IMR-90 (cell line): Measurements from ENCODE around the gene FRMPD4. TPM values are rescaled to one million over a fixed set of nuclear protein-coding genes. Genes with fewer than 3 reads are reported as not detected.

ENCODE experiments used
- ATAC-seq: fragments of 200-7000 bp; cut with Tn5 transposase; 2 replicates; pipeline ENCODE4 v1.9.1; 2020; ENCODE audit warnings: low read depth, mild to moderate bottlenecking, moderate library complexity
- BruUV-seq: library from RNA; stranded (reverse); fragments of 400-500 nt; replicated peaks from 2 replicates; lab custom pipeline; 2021; lab: Mats Ljungman, UMichigan
- CTCF ChIA-PET: fragments of 300-600 bp; formaldehyde crosslinking; extraction: SDS; loops from one replicate; lab custom pipeline; 2021; ENCODE audit warnings: antibody characterized with exemption; lab: Yijun Ruan, JAX
- POLR2A ChIA-PET: fragments of 300-600 bp; sonication (Branson Sonifier 250); formaldehyde crosslinking; loops from one replicate; lab custom pipeline; 2022; ENCODE audit warnings: antibody characterized with exemption; ENCODE audit not compliant: unreplicated experiment; lab: Charles Lee
- DNase-seq: peaks from one replicate; pipeline ENCODE4 v3.0.0; 2013
- H2AFZ ChIP-seq: replicated peaks from 2 replicates; pipeline ENCODE3; 2013; ENCODE audit warnings: low read length, mild to moderate bottlenecking; ENCODE audit not compliant: poor library complexity
- H2AK5ac ChIP-seq: 2 replicates; pipeline ENCODE4 v1.6.1; 2013; ENCODE audit warnings: low read depth, low read length, inconsistent platforms
- H2AK9ac ChIP-seq: replicated peaks from 2 replicates; pipeline ENCODE3; 2013; ENCODE audit warnings: mild to moderate bottlenecking, low read depth, low read length, moderate library complexity; ENCODE audit not compliant: poor library complexity
- H2BK120ac ChIP-seq: 2 replicates; pipeline ENCODE4 v1.6.1; 2013; ENCODE audit warnings: low read depth, low read length, inconsistent platforms
- H2BK15ac ChIP-seq: 3 replicates; pipeline ENCODE4 v1.6.1; 2013; ENCODE audit warnings: low read depth, low read length, inconsistent platforms
- H2BK20ac ChIP-seq: 2 replicates; pipeline ENCODE4 v1.6.1; 2013; ENCODE audit warnings: low read depth, mild to moderate bottlenecking, inconsistent platforms, low read length, moderate library complexity
- H2BK5ac ChIP-seq: 2 replicates; pipeline ENCODE4 v1.6.1; 2013; ENCODE audit warnings: mild to moderate bottlenecking, low read depth, low read length, inconsistent platforms; ENCODE audit not compliant: poor library complexity, severe bottlenecking
- H3K14ac ChIP-seq: replicated peaks from 2 replicates; pipeline ENCODE4 v1.6.1; 2013; ENCODE audit warnings: low read depth, low read length, inconsistent platforms
- H3K18ac ChIP-seq: 2 replicates; pipeline ENCODE4 v1.6.1; 2013; ENCODE audit warnings: low read depth, low read length, control low read depth
- H3K23ac ChIP-seq: 2 replicates; pipeline ENCODE4 v1.6.1; 2013; ENCODE audit warnings: low read depth, low read length, inconsistent platforms
- H3K27ac ChIP-seq: 2 replicates; pipeline ENCODE4 v1.5.1; 2013; ENCODE audit warnings: mild to moderate bottlenecking, control low read depth, low read length; ENCODE audit not compliant: insufficient read depth
- H3K27me3 ChIP-seq: 2 replicates; pipeline ENCODE4 v1.6.1; 2013; ENCODE audit warnings: low read length; ENCODE audit not compliant: control insufficient read depth, insufficient read depth
- H3K36me3 ChIP-seq: 2 replicates; pipeline ENCODE4 v1.6.1; 2013; ENCODE audit warnings: low read length, mixed read lengths; ENCODE audit not compliant: control insufficient read depth, insufficient read depth
- H3K4ac ChIP-seq: 2 replicates; pipeline ENCODE4 v1.6.1; 2013; ENCODE audit warnings: low read depth, low read length, inconsistent platforms
- H3K4me1 ChIP-seq: 2 replicates; pipeline ENCODE4 v1.6.1; 2013; ENCODE audit warnings: low read length, mixed read lengths; ENCODE audit not compliant: control insufficient read depth, insufficient read depth
- H3K4me2 ChIP-seq: 2 replicates; pipeline ENCODE4 v1.6.1; 2013; ENCODE audit warnings: low read depth, mild to moderate bottlenecking, control low read depth, low read length, moderate library complexity
- H3K4me3 ChIP-seq: 2 replicates; pipeline ENCODE4 v1.5.1; 2013; ENCODE audit warnings: low read depth, mild to moderate bottlenecking, control low read depth, low read length, moderate library complexity; ENCODE audit not compliant: insufficient read depth
- H3K56ac ChIP-seq: 2 replicates; pipeline ENCODE4 v1.6.1; 2013; ENCODE audit warnings: low read length, inconsistent platforms; ENCODE audit not compliant: insufficient read depth; ENCODE audit errors: extremely low read depth
- H3K79me1 ChIP-seq, 2 experiments: 2 replicates each; pipeline ENCODE4 v1.6.1; 2013; ENCODE audit warnings: low read length in 2 of 2, inconsistent platforms in 1 of 2, low read depth in 1 of 2
- H3K9ac ChIP-seq: 2 replicates; pipeline ENCODE4 v1.6.1; 2013; ENCODE audit warnings: low read depth, low read length, control low read depth
- H3K9me1 ChIP-seq: 2 replicates; pipeline ENCODE4 v1.6.1; 2013; ENCODE audit warnings: low read length, inconsistent platforms; ENCODE audit not compliant: insufficient read depth
- H3K9me3 ChIP-seq: 2 replicates; pipeline ENCODE4 v1.6.1; 2013; ENCODE audit warnings: low read length; ENCODE audit not compliant: control insufficient read depth, insufficient read depth
- H4K20me1 ChIP-seq: 2 replicates; pipeline ENCODE4 v1.6.1; 2013; ENCODE audit warnings: low read length, inconsistent platforms; ENCODE audit not compliant: insufficient read depth
- H4K5ac ChIP-seq: 2 replicates; pipeline ENCODE4 v1.6.1; 2013; ENCODE audit warnings: mild to moderate bottlenecking, low read depth, low read length, control low read depth
- H4K8ac ChIP-seq, 2 experiments: 2 replicates each; pipeline ENCODE4 v1.6.1; 2013; ENCODE audit warnings: low read depth in 2 of 2, low read length in 2 of 2, control low read depth in 1 of 2, inconsistent platforms in 1 of 2
- H4K91ac ChIP-seq: 2 replicates; pipeline ENCODE4 v1.6.1; 2013; ENCODE audit warnings: low read depth, low read length, inconsistent platforms; ENCODE audit not compliant: insufficient read depth
- BHLHE40 ChIP-seq: fragments of 150-350 bp; IDR thresholded peaks from 2 replicates; pipeline ENCODE4 v1.6.1; 2016; ENCODE audit warnings: mild to moderate bottlenecking, low read depth, low read length
- CEBPB ChIP-seq: IDR thresholded peaks from 2 replicates; pipeline ENCODE4 v1.6.1; 2012; ENCODE audit warnings: low read depth, low read length, improper control_type of control experiment
- FOS ChIP-seq: fragments of 150-350 bp; IDR thresholded peaks from 2 replicates; pipeline ENCODE4 v1.6.1; 2016; ENCODE audit warnings: low read depth, low read length
- MAZ ChIP-seq: IDR thresholded peaks from 2 replicates; pipeline ENCODE4 v1.6.1; 2012; ENCODE audit warnings: low read depth, mild to moderate bottlenecking, low read length, improper control_type of control experiment, moderate library complexity, borderline replicate concordance
- MXI1 ChIP-seq: IDR thresholded peaks from 2 replicates; pipeline ENCODE4 v1.6.1; 2012; ENCODE audit warnings: low read depth, mild to moderate bottlenecking, low read length, moderate library complexity, borderline replicate concordance
- NFE2L2 ChIP-seq: fragments of 150-350 bp; IDR thresholded peaks from 2 replicates; pipeline ENCODE4 v1.6.1; 2016; ENCODE audit warnings: low read depth, mild to moderate bottlenecking, low read length
- POLR2A ChIP-seq: IDR thresholded peaks from 2 replicates; pipeline ENCODE4 v1.6.1; 2012; ENCODE audit warnings: mild to moderate bottlenecking, low read depth, low read length
- RFX5 ChIP-seq: IDR thresholded peaks from 2 replicates; pipeline ENCODE4 v1.8.0; 2012; ENCODE audit warnings: low read depth, mild to moderate bottlenecking, low read length, moderate library complexity
- SMC3 ChIP-seq: fragments of 150-350 bp; IDR thresholded peaks from 2 replicates; pipeline ENCODE4 v1.6.1; 2016; ENCODE audit warnings: low read depth, mild to moderate bottlenecking, antibody characterized with exemption, low read length, moderate library complexity
- WGBS, 2 experiments: methylation state at CpG; one replicate each; pipeline versions ENCODE4 v1.1.5 to v1.1.7; 2013; ENCODE audit warnings: missing lambda C conversion rate in 2 of 2; ENCODE audit not compliant: insufficient read length in 1 of 2; ENCODE audit errors: extremely low coverage in 2 of 2; 5-methylcytosine and 5-hydroxymethylcytosine counted together
- dilution Hi-C: fragments of 300-500 bp; cut with HindIII; formaldehyde crosslinking; loops from one replicate; pipeline ENCODE4 v1.14.3; 2018; ENCODE audit warnings: low sequenced_read_pairs; ENCODE audit not compliant: unreplicated experiment
- in situ Hi-C: fragments of 300-500 bp; cut with MboI; formaldehyde crosslinking; loops from 3 replicates; pipeline ENCODE4 v1.14.3; 2019; ENCODE audit warnings: low sequenced_read_pairs, inconsistent platforms, mixed read lengths
- intact Hi-C: fragments of 100-400 bp; cut with micrococcal nuclease; formaldehyde crosslinking; loops from 2 replicates; pipeline ENCODE4 v1.10.0; 2022
- polyA plus RNA-seq, 3 experiments: library from polyadenylated mRNA; depleted of rRNA; stranded (reverse); fragments of >200 nt; gene quantifications; 2 replicates each; pipeline ENCODE4 v1.2.3, GENCODE V29; 2012; ENCODE audit warnings: low replicate concordance in 1 of 3
- total RNA-seq: library from RNA; depleted of rRNA; stranded (reverse); fragments of >200 nt; gene quantifications from 2 replicates; pipeline ENCODE4 v1.2.3, GENCODE V29; 2012

The FRMPD4 gene
- total and polyA plus RNA-seq, 2 of the 4 experiments (the other 2 are of a cell fraction) = 0.53 to 1.1 TPM

GRCh38 chrX:12580548-12580947 is 442.3 kb downstream of the FRMPD4 start:
- intact Hi-C loops = no loop called here
- Histone ChIP-seq H3K4me2 (no peak overlapping the region), H4K91ac (no peak overlapping the region), H3K18ac (no peak overlapping the region), H2AK9ac (no peak overlapping the region), H3K9me3 (peaks cover 3% of the 10 kb centered on the region; the same call in 1 of the 2 replicates), H3K79me1 (no peaks in the 10 kb centered on the region), H3K4ac (no peak overlapping the region), H3K4me1 (no peaks in the 10 kb centered on the region), H3K27ac (no peak overlapping the region), H4K20me1 (no peaks in the 10 kb centered on the region), H3K36me3 (no peaks in the 10 kb centered on the region), H2AK5ac (no peak overlapping the region), H3K23ac (no peak overlapping the region), H3K4me3 (no peak overlapping the region), H2BK20ac (no peak overlapping the region), H3K56ac (no peak overlapping the region), H2BK5ac (no peak overlapping the region), H2AFZ (no peak overlapping the region), H4K8ac (no peak overlapping the region), H3K9ac (no peak overlapping the region), H2BK120ac (no peak overlapping the region), H4K5ac (no peak overlapping the region), H3K14ac (no peak overlapping the region), H3K27me3 (no peaks in the 10 kb centered on the region), H2BK15ac (no peak overlapping the region), H3K9me1 (no peaks in the 10 kb centered on the region)
- BruUV-seq = no TSS peak
- peak; percentile 7 for DNase-seq
- ATAC-seq = no peak
- no CpG with 5 or more reads among the region's 3 CpGs for WGBS, 2 experiments
- ChIA-PET CTCF (no interaction called here), POLR2A (no interaction called here)
- in situ Hi-C loops = no loop called here
- no peak for TF ChIP-seq MAZ
- no peak for TF ChIP-seq POLR2A
- TF ChIP-seq RFX5 = no peak
- TF ChIP-seq FOS = no peak
- TF ChIP-seq CEBPB = no peak
- no peak for TF ChIP-seq MXI1
- no peak for TF ChIP-seq SMC3
- TF ChIP-seq BHLHE40 = no peak
- no peak for TF ChIP-seq NFE2L2
- dilution Hi-C loops = no loop called here
